MM.1S (cell line): ENCODE measurements around the gene C5orf15.

ENCODE experiments used
- EZH2 ChIP-seq: fragments of 300-600 bp; sonication (generic); optimal IDR thresholded peaks from 2 replicates; pipeline ENCODE3; 2017; ENCODE audit warnings: low read depth, mild to moderate bottlenecking, antibody characterized with exemption, low read length, mixed read lengths
- TF ChIP-seq, protein P1 (sequence below): fragments of 300-600 bp; sonication (generic); IDR thresholded peaks from 2 replicates; pipeline ENCODE4 v1.5.1; 2016; ENCODE audit warnings: antibody characterized with exemption, low read length, mixed read lengths

- TF ChIP-seq, protein P1, sequence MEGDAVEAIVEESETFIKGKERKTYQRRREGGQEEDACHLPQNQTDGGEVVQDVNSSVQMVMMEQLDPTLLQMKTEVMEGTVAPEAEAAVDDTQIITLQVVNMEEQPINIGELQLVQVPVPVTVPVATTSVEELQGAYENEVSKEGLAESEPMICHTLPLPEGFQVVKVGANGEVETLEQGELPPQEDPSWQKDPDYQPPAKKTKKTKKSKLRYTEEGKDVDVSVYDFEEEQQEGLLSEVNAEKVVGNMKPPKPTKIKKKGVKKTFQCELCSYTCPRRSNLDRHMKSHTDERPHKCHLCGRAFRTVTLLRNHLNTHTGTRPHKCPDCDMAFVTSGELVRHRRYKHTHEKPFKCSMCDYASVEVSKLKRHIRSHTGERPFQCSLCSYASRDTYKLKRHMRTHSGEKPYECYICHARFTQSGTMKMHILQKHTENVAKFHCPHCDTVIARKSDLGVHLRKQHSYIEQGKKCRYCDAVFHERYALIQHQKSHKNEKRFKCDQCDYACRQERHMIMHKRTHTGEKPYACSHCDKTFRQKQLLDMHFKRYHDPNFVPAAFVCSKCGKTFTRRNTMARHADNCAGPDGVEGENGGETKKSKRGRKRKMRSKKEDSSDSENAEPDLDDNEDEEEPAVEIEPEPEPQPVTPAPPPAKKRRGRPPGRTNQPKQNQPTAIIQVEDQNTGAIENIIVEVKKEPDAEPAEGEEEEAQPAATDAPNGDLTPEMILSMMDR: no peak
- TF ChIP-seq EZH2: no peak
These were observed 41.7 kb downstream of the C5orf15 start for GRCh38 chr5:133926489-133927299.
